Fibroblast of skin of left biceps (primary cell): ENCODE data around the gene UROC1.

ENCODE experiments used
- DNase-seq, 2 experiments: peaks; one replicate each; pipeline ENCODE4 v3.0.0-alpha.2; 2013; ENCODE audit warnings: low read depth in 2 of 2

The UROC1 gene

DNA sequence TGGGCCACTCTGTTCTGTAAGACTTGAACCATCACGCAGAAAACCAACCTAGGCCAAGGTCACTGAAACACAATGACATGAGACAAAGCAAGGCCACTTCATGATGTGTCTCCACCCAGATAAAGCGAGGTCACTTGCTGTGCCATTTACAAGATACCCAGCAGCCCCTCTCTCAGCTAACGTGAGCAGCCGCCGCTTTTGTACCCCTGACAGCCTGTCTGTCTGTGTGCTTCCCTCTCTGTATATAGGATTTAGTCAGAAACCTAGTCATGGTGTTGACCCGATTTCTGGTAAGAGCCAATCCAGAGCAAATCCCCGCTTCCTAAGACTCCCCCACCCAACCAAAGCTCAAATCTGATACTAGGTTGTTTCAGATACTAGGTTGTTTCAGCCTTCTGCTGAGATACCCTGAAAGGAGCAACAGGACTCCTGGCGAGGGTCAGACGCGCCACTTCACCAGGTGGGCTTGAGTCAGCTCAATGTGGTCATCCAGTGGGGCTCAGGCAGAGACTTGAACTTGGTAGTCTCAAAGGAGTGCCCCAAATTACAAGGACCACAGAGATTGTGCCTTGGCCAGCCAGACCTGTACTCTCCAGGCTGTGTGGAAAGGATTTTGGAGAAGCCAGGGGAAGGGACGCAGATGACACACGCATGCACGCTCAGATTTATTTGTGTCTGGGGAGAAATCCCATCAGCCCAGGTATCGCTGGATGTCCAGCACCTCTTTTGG lies 38.8 kb downstream of the UROC1 start:
- DNase-seq: no peak

DNA sequence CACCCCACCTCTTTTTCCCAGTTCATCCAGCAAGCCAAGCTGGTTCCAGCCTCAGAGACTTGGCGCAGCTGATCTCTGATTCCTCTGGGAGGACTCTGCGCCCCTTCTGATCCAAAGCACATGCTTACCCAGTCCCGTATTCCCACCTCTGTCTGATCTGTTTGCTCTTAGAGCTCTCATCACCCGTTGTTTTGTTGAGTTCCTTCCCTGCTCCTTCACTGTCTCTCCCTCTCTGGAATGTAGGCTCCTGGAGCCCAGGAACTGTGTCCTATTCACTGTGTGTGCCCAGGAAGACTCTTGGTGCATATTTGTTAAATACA lies 40.6 kb downstream of the UROC1 start:
- no peak for DNase-seq

DNA sequence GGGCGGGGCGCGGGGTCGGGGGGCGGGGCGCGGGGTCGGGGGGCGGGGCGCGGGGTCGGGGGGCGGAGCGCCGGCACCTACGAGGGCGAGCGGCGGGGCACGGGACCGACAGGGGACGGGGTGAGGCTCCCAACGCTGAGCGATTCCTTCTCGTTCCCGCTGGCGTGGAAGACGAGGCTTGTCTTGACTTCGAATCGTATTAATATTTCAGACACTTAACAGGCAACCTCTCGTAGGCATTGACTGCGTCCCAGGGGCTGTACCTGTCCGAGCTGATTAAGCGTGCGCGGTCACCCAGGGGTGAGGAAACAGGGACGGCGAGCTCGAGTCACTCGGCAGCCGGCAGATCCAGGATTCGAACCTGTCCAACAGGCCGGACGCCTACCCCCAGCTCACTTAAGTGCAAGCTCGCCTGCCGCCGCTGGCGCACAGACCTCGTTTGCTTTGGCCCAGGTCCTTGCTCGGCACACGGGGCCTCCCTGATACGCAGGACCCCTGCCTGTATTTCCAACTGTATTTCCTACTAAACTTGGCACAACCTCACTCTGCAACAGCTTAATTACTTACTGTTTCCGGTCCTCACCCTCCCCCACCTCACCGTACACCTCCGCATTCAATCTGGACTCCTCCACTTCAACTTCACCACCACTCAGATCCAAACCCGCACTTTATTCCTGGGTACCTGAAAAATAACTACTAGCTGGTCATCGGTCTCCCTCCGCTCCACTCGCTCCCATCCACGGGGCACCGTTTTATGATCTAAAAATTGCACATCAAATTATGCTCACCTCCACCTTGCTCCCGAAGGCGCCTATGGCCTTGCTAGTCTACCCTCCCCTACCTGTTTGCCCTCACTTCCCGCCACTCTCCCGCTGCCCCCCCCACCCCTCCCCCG lies 41.2 kb downstream of the UROC1 start:
- DNase-seq: no peak

DNA sequence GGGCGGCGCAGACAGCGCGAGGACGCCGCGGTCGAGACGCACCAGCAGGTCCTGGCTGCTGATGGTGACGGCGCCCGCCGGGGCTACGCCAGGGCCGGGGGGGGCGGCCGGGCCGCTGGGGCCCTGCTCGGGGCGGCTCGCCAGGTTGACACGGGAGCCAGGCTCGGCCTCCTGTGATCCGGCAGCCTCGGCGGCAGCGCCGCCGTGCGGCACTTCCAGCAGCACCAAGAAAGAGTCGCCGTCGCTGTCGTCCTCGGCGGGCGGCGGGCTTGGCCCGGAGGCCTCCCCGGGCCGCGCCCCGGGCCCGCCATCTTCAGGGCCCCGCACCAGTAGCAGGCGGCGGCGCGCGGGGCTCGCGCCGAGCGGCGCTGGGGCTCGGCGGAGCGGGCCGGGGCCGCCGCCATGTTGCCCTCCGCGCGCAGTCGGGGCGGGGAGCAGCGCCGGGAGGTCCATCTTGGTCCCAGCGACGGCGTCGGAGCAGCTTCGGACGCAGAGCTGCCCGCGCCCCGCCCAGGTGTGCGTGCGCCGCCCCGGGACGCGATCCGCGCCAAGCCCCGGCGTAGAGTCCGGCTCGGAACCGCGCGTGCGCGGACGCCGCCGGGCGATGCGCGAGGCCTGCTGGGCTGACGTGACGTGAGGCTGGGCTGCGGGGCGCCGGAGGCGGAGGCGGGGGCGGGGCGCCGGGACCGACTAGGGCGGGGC lies 42.0 kb downstream of the UROC1 start, which contains the start of gene ZXDC:
TSS of gene ZXDC (minus strand) at position 479 of the 702 bp plus-strand sequence. CDS start at position 453, 26 bp downstream.
- peak; percentile 88 for DNase-seq

DNA sequence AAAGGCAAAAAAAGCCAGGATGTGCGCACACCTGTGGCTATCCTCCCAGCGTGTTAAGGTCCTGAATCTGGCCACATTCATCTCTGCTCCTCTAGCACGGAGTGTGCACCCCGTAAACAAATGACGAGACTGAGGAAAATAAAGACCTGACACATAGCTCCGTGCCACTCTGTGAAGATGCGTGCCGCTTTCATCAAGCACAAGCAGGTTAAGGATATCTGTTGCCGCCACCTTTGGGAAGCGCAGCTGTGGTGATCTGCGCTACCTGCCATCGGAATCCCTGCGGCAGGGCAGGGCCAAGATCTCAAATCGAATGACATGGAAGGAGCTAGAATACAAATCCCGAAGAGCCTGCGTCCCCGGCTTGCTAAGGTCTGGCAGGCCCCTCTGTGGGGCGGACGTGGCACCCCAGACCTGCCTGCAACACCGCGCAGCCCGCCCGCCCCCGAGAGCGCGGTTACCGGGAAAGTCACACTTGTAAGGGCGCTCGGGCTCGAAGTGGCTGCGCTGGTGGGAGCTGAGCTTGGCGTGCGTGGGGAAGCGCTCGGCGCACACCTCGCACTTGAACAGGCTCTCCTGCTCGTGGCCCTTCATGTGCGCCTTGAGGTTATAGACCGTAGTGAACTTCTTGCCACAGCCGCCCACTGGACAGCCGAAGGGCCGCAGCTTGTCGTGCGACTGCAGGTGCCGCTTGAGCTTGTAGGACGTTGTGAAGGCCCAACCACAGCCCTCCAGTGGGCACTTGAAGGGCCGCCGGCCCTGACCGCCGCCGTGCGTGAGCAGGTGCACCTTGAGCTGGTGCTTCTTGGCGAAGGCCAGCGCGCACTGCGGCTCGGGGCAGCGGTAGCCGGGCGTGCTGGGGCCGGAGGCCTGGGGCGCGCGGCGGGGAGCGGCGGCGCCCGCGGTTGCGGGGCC lies 42.8 kb downstream of the UROC1 start:
- DNase-seq: no peak

DNA sequence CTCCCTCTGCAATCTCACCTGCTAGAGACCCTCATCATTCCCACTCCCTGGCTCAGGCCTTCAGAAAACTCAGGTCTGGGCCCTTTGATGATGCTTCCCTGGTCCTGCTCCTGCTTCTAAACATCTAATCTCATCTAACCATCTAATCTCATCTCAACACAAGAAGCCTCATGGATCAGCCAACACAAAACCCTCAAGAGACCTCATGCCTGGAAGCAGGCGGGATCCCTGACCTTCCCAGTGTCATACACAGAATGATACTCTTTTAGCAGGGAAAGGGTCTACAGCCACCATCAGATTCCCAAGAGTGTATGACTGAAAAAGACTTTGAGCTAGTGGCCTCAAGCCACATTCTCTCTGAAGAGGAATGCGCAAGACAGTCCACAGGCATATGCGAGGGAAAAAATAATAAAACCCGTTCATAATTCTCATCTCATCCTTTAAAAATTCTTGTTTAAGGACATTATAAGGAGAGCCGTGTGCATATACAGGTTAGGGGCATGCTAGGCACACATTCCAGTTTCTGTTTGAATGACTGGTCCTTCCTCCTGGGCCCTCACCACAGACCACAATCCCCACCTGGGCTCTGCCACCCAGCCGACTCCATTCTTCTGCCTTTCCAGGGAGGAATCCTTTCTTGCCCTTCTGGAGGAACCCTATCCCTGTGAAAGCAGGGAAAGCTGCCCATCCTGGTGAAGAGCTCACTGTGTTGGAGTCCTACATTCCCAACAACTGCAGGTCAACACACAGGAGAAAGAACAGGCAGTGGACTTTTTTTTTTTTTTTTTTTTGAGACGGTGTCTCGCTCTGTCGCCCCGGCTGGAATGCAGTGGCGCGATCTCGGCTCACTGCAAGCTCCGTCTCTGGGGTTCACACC lies 44.0 kb downstream of the UROC1 start:
- DNase-seq: no peak

DNA sequence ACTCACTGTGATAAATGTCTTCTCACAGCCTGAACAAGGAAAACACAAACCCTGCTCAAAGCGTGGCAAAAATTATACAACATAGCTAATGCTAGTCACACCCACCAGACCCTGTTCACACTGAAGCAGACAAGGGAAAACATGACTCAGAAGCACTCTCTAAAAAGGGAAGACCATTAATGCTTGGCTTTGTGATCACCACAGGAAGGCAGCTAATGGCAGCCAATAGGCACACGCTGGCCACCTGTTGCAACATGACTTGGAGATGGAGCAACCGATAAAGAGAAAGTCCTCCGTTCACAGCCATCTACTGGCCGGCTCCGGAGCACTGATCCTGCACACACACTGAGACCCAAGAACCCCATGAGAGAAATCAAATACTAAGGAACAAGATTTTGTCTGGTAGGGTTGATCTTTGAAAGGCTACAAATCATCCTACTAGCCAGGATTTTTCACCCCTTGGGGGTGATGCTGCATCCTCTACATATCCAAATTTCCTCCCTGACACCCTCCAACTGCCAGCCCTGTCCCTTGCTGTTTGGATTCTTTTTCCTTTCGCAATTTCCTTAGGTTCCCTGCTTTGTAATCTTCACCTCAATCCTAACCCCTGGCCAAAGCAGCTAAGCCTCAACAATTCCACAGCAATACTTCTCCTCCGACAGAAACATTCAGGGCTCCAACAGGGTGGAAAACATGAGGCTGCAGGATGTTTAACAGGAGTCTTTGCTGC lies 45.1 kb downstream of the UROC1 start:
- peak; percentile 35 to 37 for DNase-seq

DNA sequence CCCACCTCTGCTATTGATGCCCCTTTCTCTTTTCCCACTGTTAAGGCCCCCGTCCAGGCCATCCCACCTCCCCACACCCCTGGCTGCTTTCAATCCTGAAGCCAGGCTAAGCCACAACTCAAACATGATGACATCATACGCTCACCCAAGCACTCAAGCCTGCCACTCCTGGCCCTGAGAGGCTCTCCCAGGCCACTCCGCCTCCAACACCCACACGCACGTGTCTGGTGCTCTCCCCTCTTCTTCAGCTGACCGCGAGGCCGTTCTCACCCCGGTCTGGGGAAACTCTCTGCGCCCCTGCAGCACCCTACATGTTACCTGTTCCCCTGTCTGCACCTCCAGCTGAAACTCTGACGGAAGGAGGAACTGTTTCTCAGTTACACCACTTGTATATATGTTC lies 48.1 kb downstream of the UROC1 start:
- no peak for DNase-seq

DNA sequence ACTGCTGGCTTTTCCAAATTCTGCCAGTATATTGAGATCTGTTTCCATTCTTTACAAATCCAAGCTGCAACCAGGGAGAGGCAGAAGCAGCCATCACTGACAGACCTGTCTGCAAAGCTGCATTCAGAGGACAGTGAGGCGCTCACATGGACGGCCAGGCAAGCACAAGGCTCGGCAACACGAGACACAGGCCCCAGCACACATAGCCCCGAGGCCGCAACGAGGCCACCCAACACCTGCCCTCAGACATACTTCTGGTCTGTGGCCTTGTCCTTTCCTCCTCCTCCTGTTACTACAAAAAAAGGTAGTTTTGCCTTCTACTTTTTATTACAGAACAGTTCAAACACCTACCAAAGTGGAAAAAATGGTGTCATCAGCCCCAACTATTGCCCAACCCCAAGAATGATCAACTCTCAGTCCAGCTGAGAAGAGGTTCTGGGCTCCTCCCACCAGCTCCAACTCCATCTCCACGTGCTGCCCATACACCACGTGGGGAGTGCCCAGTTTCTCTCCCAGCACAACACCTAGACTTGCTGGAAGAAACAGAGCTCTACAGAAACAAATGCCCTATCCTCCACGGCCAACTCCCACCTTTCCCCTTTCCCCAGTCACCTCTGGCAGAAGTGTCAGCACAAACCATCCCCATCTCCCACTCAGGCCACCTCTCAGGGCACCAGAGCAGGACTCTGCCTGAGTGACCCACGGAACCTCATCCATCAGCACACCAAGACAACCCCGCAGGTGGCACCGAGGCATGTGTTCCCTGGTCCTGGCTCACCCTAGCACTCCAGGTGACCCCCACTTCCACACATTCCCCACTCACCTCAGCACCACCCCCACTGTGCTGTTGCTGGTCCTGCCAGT lies 49.3 kb downstream of the UROC1 start:
- no peak for DNase-seq

DNA sequence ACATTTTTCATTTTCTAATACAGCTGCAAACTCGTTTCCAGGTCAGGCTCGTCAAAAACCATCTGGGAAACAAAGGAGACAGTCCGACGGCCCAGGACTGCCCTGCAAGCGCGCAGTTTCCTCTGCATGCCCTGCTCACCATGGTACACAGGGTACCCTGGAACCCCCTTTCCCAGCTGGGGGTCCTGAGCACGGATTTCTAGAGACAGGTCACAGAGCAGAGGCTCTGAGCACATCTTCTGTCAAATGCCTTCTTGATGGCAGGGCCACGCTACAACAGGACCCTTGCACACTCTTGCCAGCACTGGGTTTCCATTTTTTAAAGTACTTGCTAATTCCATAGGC lies 50.0 kb downstream of the UROC1 start:
- no peak for DNase-seq

DNA sequence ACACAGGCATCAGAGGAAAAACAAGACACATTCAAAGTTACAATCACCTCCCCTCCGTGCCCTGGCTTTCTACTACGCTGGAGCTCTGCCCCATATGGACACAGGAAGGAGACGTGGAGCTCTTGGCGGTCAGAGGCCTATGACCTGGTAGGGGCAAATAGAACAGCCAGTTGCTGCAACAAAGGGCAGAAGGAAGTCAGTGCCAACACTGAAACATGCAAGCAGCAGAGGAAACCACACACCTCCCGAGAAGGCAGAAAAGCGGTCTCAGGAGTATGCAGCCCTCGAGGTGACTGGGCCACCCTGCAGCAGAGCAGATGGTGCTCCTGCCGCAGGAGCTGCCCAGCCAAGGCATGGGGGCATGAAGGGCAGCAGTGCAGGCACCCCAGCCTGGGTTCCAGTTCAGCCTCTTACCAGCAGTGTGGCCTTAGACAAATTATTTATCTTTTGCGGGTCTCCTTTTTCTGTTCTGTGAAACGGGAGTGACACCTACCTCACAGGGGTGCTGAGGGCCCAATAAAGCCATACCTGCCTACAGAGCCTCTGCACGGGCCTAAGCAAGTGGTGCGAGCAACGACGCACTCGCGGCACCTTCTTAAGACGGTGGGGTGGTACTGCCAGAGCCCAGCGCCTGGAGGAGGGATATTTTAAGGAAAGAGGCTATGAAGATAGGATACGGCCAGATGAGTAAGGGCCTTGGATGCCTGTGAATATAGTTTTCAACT lies 50.5 kb downstream of the UROC1 start:
- DNase-seq: no peak

DNA sequence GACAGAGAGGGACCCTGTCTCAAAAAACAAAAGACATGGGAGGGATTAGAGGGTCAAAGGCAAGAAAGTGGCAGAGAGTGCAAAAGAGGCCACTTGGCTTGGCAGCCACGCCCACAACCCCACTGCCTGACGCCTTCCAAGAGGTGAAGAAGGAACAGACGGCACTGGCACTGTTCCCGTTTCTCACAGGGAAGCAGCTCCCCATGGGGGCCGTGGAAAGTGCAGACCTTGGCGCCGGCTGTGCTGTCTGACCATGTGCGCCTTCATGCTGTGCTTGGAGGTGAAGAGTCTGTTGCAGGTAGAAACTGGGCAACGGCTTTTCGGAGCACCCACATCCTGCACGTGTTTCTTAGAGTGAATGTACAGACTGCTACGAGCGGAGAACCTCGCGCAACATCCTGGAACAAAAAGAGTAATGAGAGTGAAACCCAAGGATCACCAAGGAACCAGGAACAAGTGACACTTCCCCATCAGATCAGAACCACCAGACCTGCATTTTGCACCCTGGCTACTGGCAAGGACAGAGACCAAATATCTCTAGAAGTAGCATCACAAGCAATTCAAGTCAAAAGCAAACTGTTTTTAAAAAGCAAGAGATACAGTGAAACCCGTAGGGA lies 51.5 kb downstream of the UROC1 start:
- no peak for DNase-seq

DNA sequence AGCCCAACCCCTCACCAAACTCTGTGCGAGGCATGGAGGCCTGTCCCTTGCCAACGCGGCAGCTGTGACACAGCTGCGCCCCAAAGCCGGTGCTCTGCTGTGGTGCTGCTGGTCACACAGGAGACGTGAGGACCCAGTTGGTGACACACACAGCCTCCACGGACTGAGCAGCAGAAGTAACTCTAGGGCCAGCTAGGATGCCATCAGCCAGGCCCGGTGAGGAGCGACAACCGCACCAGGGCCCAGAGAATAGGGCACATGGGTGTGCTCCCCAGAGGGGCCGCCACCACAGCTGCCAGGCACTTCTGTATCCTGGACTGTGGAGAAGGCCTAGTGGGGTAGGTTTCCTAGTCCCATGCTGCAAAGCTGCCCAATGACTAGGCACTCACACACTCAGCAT lies 52.6 kb downstream of the UROC1 start:
- no peak for DNase-seq

DNA sequence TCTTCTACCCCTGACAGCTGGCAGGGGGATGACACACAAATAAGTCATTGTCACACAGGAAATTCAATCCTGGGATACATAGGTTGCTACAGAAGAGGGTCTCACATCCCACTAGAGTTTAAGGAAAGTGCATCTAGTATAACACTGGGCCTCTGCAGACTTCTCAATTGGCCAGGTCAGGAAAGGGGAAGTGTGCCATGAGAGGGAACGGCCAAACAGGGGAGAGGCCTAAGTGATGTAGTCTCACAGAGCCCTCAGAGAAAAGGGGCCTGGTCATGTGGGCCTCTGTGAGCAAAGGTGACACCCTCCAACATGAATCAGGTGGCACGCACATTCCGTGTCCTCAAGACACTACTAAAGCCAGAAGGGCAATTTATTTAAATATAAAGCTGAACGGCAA lies 53.1 kb downstream of the UROC1 start:
- no peak for DNase-seq

DNA sequence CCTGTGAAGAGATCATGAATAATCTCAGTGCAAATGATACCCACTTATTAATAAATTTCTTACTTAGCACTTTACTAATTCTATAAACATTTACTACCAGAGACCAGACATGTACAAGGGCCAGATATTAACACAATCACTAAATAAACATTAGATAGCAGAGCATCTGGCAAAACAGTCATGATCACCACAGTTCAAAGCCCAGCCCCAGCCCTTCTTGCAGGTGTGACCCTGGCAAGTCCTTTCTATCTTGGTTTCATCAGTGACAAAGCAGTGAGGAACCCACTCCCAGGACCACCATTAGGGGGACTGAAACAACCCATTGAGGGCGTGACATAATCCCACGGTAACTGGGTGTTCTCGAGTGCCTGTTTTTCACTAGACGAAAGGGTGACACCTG lies 53.5 kb downstream of the UROC1 start:
- DNase-seq: no peak

DNA sequence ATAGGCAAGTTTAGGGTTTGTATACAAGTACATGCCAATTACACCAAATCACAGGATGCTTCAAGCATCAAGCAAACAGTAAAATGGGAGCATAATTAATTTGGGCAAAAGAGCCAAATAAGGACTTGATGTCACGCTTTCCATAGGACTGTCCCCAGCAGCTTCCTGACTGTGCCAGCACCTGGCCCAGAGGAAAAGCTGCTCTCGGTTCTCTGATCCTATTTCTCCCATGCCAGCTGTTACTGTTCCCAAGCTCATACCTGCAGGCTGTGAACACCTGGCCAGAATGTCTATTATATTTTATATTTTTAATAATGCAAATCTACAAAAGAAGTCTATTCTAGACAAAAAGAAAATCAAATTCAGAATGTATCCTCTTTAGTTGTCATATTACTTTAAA lies 54.1 kb downstream of the UROC1 start:
- no peak for DNase-seq

DNA sequence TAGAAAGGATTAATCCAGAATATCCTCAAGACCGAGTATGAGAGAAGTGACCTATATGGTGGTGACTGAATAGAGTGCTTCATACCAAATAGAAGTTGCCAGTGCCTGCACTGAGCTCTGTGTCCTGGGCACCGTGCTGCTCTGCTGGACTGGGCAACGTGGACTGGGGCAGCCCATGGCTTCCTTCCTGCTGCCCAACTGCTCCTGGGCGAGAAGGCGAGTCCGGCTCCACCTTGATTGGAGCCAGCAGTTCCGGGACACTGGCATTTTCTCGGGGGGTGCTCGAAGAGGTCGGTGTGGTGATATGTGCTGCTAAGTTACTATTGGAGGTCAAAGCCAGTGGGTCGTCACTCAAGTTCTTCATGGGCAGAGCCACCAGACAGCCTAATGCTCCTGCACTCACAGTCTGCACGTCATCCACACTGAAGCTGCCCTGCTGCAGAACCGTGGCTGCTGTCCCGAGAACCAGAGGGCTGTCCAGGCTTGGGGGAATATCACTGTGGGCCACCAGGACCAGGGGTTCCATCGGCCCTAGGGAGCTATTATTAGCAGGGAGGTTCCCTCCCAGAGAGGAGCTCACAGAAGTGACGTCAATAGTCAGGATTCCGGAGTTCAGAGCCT lies 56.0 kb downstream of the UROC1 start:
- no peak for DNase-seq
